HPDE6-E6E7 (cell line): ENCODE results near the gene SCAMP3.
"Not testable (repeated sequence)": the region's sequence is repeated elsewhere in the genome, so short reads cannot be mapped to it uniquely, and the experiment has no call there.

Experiments
- DNase-seq: peaks from one replicate; pipeline ENCODE4 v3.0.0; 2011; ENCODE audit warnings: missing footprints; ENCODE audit errors: extremely low spot score

Gene SCAMP3

GRCh38 chr1:155227261-155228095, 34.7 kb downstream of the SCAMP3 start:
- peak; percentile 100 for DNase-seq

- DNase-seq: no peak
Measured at GRCh38 chr1:155226910-155227260, 35.3 kb downstream of the SCAMP3 start.

- DNase-seq: peak; percentile 64
Measured at GRCh38 chr1:155226188-155226909, 35.8 kb downstream of the SCAMP3 start.

GRCh38 chr1:155225404-155225759, 36.8 kb downstream of the SCAMP3 start:
- not testable (repeated sequence) for DNase-seq

- no peak for DNase-seq
Measured at GRCh38 chr1:155223047-155223446, 39.1 kb downstream of the SCAMP3 start.

GRCh38 chr1:155220211-155220965, 41.8 kb downstream of the SCAMP3 start:
- not testable (repeated sequence) for DNase-seq

GRCh38 chr1:155219592-155220031, 42.5 kb downstream of the SCAMP3 start:
- DNase-seq: no peak

GRCh38 chr1:155218854-155219591, 43.1 kb downstream of the SCAMP3 start:
- no peak for DNase-seq

GRCh38 chr1:155214702-155215101, 47.5 kb downstream of the SCAMP3 start:
- not testable (repeated sequence) for DNase-seq

- not testable (repeated sequence) for DNase-seq
Measured at GRCh38 chr1:155212051-155212440, 50.1 kb downstream of the SCAMP3 start.

- DNase-seq: not testable (repeated sequence)
Measured at GRCh38 chr1:155211381-155212050, 50.6 kb downstream of the SCAMP3 start.

- no peak for DNase-seq
Measured at GRCh38 chr1:155210314-155211104, 51.7 kb downstream of the SCAMP3 start.

GRCh38 chr1:155209312-155209721, 52.8 kb downstream of the SCAMP3 start:
- no peak for DNase-seq

GRCh38 chr1:155208541-155209311, 53.4 kb downstream of the SCAMP3 start, which contains the start of gene MTX1:
Gene MTX1 (plus strand): TSS chr1:155208695. CDS start chr1:155208805, 110 bp downstream.
- DNase-seq: peak; percentile 66

GRCh38 chr1:155207806-155208540, 54.2 kb downstream of the SCAMP3 start, which contains the start of gene THBS3:
Gene THBS3 (minus strand): TSS chr1:155207897. CDS start chr1:155207876, 21 bp downstream.
- no peak for DNase-seq

- peak; percentile 87 for DNase-seq
Measured at GRCh38 chr1:155206891-155207805, 55.0 kb downstream of the SCAMP3 start.
